GM12892 (cell line): ENCODE data around the gene KIAA1217.

Experiments
- POLR2A ChIP-seq: IDR thresholded peaks from 2 replicates; pipeline ENCODE4 v1.6.1; 2011; ENCODE audit warnings: low read depth, low read length, control low read depth
- POLR2AphosphoS5 ChIP-seq: IDR thresholded peaks from 2 replicates; pipeline ENCODE4 v1.6.1; 2011; ENCODE audit warnings: low read depth, low read length, control low read depth
- TAF1 ChIP-seq: IDR thresholded peaks from 2 replicates; pipeline ENCODE4 v1.6.1; 2011; ENCODE audit warnings: low read depth, mild to moderate bottlenecking, control low read depth, low read length, borderline replicate concordance

DNA sequence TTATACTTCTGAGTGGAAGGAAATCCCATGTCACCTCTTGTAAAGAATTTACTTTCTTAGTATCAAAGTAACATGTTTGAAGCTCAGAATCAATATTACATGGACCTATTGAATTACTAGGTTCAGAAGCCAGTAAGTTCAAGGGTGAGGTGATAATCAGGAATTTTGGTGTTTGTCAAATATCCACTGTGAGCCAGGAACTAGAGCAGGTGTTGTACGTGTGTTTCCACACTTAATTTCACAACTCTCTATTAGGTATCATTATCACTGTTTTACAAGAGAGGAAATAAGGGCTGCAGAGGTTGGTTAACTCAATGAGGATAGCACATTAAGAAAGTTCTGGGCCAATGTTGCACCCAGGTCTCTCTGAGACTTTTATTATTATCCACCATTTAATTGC lies 130.4 kb downstream of the KIAA1217 start:
- TF ChIP-seq TAF1: no peak
- TF ChIP-seq POLR2A: no peak
- no peak for TF ChIP-seq POLR2AphosphoS5
